GM19238 (cell line): ENCODE measurements around the gene VAV2.

Source experiments
- DNase-seq: peaks from one replicate; pipeline ENCODE4 v3.0.0; 2011; ENCODE audit warnings: low spot score; ENCODE audit not compliant: insufficient read length

VAV2 gene

GRCh38 chr9:133854765-133855164 lies 137.4 kb downstream of the VAV2 start:
- no peak for DNase-seq

GRCh38 chr9:133854048-133854447 lies 138.1 kb downstream of the VAV2 start:
- DNase-seq = no peak

GRCh38 chr9:133853331-133853730 lies 138.8 kb downstream of the VAV2 start:
- DNase-seq = no peak

- no peak for DNase-seq
Observed at GRCh38 chr9:133852431-133852830, 139.7 kb downstream of the VAV2 start.

GRCh38 chr9:133851693-133852092 lies 140.4 kb downstream of the VAV2 start:
- no peak for DNase-seq

GRCh38 chr9:133850937-133851336 lies 141.2 kb downstream of the VAV2 start:
- no peak for DNase-seq

GRCh38 chr9:133850161-133850560 lies 142.0 kb downstream of the VAV2 start:
- no peak for DNase-seq

- DNase-seq = no peak
Observed at GRCh38 chr9:133849110-133849670, 142.9 kb downstream of the VAV2 start.

- no peak for DNase-seq
Observed at GRCh38 chr9:133848471-133849109, 143.5 kb downstream of the VAV2 start.

GRCh38 chr9:133846483-133847090 lies 145.5 kb downstream of the VAV2 start:
- DNase-seq = no peak

GRCh38 chr9:133845440-133845839 lies 146.7 kb downstream of the VAV2 start:
- DNase-seq = no peak

GRCh38 chr9:133844881-133845410 lies 147.2 kb downstream of the VAV2 start:
- DNase-seq = no peak

- DNase-seq = no peak
Observed at GRCh38 chr9:133844398-133844784, 147.7 kb downstream of the VAV2 start.

GRCh38 chr9:133843751-133844397 lies 148.2 kb downstream of the VAV2 start:
- DNase-seq = no peak

GRCh38 chr9:133843250-133843649 lies 148.9 kb downstream of the VAV2 start:
- DNase-seq = no peak

- DNase-seq = no peak
Observed at GRCh38 chr9:133842721-133843227, 149.3 kb downstream of the VAV2 start.

- no peak for DNase-seq
Observed at GRCh38 chr9:133842174-133842573, 149.9 kb downstream of the VAV2 start.

- DNase-seq = no peak
Observed at GRCh38 chr9:133841167-133841812, 150.8 kb downstream of the VAV2 start.

- DNase-seq = no peak
Observed at GRCh38 chr9:133839822-133840329, 152.2 kb downstream of the VAV2 start.

GRCh38 chr9:133838859-133839507 lies 153.1 kb downstream of the VAV2 start:
- no peak for DNase-seq
